NCI-H1436 treated with DMSO at 0.1 percent for 48 hours (cell line): ENCODE measurements around the gene MLPH.

Source experiments
- DNase-seq: peaks from one replicate; lab custom pipeline; 2025; lab: John Stamatoyannopoulos, UW

The MLPH gene

DNA sequence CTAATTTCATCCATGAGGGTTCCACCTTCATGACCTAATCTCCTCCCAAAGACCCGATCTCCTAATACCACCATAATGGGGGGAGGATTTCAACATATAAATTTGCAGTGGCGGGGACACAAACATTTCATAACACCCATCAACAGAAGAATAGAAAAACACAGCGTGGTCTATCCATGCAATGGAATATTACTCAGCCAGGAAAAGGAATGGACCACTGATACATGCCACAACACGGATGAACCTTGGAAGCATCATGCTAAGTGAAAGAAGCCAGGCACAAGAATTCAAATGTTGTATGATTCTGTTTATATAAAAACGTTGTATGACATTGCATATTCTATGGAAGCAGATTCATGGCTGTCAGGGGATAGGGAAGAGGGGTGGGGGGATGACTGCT is 82.0 kb downstream of the MLPH start:
- DNase-seq = no peak

DNA sequence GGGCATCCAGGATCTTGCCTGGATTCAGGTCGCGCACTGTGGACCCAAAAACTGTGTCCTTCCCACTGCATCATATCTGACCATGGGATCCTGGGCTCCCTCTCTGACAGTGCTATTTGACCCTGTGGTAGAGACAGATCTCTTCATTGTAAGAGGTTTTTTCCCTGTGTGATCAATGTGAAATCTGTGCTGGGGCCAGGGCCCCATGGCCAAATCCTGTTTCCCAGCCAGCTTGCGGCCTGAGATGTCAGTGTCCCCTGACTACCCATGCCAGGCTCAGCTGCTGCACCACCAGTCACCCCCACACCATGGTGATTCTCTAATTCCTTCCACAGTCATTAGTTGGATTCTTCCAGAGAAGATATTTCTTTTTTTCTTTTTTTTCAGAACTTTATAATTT is 82.8 kb downstream of the MLPH start:
- no peak for DNase-seq

DNA sequence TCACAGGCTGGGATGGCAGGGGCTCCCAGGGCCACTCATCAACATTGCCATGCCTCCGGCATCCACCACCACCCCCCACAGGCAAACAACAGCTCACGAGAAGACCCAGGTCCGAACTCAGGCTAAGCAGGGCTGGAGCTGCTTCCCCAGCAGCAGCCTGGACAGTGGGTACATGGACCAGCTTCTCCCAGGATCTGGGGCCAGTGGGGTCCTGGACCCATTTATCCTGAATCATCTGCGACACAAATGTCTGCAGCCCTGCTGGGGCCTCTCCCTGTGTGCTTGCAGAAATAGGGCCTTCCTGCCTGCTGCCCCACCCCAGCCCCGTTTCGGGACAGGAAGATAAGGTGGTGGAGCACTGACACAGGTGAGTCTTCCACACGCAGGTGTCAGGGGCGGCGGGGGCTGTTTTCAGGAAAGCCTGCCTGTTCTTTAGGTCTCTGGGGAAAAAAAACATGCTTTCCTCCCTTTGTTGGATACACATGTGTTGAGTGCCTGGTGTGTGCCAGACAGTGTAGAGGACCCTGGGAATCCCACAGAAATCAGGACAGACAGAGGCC is 83.8 kb downstream of the MLPH start:
- DNase-seq = no peak

DNA sequence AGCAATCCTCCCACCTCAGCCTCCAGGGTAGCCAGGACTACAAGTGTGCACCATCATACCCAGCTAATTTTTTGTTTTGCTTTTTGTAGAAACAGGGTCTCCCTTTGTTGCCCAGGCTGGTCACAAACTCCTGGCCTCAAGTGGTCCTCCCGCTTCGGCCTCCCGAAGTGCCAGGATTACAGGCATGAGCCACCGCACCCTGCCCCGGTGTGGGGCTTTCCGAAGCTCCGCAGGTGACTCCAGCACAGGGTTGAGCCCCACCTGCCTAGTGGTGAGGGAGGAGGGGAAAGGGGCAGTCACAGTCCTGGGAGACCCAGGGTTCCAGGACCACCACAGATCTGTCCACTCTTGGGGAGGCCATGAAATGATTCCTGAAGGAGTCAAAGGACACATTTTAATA is 84.5 kb downstream of the MLPH start:
- DNase-seq = no peak

DNA sequence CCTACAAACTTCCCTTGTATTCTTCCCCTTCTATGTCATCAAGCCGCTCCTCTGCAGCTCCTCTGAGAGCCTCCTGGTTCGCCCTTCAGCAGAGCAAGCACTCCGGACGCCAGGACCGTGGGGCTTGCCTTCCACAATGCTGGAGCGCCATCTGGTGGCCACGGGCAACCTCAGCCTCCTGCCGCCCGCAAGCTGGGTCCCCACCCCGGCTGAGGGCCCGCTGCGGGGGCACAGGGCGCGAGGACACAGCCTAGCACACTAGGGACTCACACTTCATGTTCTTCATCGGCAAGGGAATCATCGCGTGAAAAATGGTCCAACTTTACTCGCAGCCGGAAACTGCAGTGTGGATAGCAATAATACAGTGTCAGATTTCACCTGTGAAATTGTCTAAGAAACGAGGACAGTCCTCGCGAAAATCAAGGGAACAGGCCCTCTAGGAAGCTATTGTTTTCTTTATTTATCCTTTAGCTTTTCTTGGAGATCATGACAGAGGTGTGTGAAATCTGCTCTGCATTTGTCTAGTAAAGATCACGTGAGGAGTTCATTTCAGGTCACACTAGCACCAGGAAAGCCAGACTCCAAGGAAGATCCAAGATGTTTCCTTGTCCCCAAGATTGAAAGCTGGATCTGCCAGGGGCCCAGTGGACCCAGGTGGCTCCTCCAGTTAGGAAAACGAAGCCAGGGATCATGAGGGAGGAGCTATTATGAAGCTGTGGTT is 85.1 kb downstream of the MLPH start:
- DNase-seq = peak; percentile 36

DNA sequence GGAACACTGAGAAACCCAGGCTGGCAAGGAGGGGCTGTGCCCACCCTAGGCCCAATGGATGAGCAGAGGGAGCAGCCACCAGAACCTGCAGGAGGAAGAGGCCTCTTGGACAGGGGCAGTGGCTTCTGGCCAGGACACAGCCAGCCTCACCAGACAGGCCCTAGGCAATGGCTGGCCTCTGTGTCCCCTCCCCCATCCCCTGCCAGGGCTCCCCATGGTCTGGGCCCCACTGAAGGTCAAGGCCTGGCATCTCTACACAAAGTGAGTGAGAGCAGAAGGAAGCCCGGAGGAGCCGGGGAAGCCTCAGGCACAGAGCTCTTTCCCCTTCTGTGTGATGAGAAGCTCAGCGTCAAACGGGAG is 85.7 kb downstream of the MLPH start:
- no peak for DNase-seq

DNA sequence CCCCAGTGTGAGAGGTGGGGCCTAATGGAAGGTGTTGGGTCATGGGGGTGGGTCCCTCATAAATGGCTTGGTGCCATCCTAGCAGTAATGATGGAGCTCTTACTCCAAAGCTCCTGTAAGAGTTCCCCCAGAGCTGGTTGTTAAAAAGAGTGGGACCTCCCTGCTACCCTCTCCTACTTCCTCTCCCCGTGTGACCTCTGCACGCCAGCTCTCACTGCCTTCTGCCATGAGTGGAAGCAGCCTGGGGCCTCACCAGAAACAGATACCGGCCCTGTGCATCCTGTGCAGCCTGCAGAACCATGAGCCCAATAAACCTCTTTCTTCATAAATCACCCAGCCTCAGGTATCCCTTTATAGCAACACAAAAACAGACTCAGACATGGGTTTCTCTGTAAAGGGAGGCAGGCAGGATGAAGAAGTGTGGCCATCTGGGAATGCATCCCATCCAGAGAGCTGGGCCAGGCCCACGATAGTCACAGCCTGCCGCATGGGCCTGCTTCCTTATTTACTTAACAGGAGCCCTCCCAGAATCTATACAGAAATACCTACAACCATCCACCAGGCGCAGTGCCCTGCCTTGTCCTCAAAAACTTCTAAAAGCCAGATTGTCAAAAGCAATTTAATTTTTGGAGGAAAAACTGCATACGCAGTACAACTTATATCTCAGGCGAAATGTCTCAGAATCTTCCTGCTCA is 86.8 kb downstream of the MLPH start:
- no peak for DNase-seq

DNA sequence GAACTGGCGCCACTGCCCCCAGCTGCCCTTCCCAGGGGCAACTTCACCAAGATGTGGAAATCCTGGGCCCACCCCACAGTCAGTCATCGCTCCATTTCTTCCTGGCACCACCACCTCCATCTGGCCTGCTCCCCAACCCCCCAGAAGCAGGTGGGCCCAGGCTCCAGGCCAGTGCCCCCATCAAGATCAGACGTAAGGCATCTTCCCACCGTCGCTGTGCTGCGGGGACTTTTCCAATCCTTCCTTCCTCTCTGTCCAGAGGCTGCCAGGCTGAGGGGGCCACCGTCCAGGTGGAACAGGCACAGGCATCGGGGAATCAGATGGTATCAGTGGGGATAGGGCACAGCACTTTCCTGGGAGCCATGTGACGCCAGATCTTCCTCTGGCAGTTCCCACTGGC is 87.4 kb downstream of the MLPH start:
- no peak for DNase-seq

DNA sequence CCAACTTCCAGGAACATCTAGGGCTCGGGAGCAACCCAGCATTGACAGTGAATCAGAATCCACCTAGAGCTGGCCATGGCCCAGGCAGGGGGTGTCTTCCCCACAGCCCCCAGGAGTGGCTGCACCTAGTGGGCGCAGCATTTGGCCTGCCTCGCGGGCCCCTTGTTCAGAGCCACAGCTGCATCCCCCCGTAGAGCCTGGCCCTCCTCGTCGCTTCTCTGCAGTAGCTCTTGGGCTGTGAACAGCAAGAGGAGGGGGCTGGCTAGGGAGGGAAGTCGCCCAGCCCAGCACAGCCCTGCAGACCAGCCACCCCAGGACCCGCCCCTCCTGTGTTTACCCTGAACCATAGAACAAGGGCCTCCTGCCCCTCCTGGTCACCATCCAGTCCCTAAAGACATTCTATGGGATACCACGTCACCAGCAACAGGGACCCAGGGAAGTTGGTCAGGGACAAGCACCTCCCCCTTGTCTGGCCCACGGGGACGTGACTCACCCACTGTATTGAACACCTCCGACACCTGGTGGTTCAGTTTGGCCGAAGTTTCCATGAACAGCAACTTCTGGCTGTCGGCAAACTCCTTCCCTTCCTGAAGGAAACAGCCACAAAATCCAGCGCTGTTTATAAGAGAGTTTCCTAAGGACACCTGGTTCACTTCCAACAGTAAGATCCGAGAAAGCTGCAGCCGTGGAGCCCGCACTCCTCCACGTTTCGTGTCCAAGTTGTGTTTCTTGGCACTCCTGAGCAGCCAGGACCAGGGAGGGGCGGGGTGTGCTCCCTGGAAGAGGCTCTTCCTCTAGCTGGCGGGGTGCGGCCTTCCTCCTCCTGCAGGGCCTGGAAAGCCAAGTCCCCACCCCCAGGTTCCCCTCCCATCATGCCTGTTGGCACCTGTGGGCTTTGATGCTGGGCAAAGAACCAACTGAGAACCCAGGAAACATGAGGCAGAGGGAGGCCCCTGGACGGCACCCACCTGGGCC is 88.1 kb downstream of the MLPH start:
- no peak for DNase-seq

DNA sequence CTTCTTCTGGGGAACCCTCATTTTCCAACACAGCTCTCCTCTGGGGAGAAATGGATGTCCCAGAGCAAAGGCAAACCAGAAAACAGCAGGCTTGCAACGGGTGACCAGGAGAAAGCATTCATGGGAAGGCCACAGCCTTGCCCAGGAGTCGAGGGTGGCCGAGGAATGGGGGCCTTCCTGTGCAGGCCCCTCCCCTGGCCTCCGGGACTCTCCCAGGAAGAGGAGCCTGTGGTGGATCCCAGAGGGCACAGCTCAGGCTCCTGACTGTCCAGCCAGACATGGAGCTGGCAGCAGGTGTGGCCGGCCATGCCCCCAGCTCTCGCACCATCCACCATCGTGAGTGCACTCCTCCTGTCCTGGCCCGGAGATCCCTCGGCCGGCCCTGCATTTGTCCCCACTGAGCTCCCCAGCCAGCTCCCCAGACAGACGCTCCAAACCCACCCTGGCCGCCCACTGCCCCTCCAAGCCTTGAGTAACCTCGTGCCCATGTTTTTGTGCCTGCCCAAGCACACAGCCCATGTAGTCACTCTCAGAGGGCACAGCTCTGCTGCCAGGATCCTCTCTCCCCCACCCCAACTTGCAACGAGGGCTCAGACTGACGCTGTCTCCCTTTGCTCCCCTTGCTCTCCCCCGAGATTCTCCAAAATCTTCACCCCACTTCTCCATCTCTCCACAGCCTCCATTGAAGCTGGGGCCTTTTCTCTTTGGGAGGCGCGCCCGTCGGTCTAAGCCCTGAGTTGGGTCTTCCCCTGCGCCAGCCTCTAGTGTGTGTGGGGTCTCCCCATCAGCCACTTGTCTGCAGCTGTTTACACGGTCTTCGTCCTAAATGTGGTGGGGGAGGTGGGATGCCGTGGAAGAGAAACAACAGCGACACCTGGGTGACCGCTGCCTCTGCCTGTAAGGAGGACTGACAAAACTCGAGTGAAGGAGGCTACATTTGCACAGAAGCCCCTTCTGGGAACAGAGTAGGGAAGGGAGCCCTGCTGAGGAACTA is 89.1 kb downstream of the MLPH start:
- no peak for DNase-seq

DNA sequence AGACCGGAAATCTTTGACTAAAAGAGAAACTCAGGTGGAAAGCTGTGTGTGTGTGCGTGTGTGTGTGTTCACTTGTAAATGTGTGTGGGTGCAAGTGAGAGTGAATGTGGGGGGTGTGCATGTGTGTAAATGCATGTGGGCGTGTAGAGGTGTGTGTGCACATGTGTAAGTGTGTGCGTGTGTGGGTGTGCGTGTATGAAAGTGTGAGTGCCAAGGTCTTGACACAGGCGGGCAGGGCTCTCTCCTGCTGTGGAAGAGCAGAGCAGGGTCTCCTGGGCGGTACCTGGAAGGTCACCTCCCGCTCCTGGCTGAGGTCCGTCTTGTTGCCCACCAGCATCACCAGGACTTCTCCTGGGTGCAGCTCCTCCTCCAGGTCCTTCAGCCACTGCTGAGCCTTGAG is 89.9 kb downstream of the MLPH start:
- no peak for DNase-seq

DNA sequence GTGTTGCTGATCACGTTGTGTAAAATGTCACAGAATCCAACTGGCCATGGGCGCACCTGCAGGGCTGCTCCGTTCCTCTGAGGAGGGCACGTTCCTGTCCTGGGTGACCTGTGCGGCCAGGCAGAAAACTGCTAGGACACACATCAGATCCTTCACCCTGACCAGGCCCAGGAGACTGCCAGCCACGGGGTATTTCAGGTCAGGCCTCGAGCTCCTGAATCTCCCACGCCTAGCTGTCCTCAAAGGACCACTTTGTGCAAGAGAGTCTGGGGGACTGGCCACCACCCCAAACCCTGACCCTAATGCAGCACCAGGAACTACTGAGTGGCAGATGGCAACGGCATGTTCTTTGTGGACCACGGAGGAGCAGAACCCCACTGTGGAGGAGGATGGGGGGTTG is 90.4 kb downstream of the MLPH start:
- no peak for DNase-seq

DNA sequence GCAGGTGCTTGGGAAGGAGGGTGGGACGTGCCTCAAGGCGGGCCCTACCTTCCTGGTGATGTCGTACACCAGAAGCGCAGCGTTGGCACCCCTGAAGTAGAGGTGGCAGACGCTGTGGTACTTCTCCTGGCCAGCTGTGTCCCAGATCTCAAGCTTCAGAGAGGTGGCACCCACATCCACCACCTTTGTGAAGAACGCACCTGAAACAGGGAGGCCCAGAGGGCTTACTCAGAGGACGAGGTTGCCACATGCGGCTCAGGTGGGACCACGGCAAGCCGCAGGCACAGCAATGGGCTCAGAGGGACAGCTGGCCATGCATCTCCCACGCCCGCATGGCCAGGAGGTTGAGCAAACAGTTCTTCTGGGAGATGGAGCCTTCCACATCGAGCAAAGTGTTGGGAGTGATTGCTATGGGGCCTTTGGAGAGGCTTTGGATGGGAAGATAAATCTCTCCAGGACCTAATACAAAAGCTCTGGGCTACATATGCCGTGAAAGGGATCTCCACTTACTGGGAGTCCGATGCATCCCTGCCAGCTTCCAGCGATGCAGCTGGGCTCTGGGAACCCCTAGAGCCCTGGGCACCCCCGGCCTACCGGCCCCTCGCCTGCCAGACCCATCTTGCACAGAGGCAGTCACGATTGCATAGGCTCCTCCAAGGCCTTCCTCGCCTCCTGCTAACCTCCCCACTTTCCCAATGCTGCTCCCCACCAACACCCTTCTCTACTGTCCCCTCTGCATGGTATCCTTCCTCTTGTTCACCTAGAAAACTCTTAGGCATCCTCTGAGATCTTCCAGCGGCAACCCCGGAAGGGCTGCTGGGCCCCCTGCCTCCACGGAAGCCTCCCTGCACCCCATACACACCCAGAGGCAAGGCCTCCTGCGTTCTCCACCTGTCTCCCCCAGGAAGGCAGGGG is 91.2 kb downstream of the MLPH start:
- no peak for DNase-seq

DNA sequence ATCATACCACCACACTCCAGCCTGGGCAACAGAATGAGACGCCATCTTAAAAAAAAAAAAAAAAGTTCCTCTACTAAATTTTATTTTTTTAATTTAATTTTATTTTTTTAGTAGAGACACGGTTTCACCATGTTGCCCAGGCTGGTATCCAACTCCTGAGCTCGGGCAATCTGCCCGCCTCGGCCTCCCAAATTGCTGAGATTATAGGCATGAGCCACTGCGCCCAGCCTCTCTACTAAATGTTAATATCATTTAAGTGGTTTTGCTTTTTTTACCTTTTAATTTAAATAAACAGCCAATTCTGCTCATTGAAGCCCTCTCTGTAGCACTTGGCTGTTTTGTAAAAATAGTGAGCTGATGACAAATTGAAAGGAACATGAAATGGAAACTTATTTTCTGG is 94.3 kb downstream of the MLPH start:
- no peak for DNase-seq

DNA sequence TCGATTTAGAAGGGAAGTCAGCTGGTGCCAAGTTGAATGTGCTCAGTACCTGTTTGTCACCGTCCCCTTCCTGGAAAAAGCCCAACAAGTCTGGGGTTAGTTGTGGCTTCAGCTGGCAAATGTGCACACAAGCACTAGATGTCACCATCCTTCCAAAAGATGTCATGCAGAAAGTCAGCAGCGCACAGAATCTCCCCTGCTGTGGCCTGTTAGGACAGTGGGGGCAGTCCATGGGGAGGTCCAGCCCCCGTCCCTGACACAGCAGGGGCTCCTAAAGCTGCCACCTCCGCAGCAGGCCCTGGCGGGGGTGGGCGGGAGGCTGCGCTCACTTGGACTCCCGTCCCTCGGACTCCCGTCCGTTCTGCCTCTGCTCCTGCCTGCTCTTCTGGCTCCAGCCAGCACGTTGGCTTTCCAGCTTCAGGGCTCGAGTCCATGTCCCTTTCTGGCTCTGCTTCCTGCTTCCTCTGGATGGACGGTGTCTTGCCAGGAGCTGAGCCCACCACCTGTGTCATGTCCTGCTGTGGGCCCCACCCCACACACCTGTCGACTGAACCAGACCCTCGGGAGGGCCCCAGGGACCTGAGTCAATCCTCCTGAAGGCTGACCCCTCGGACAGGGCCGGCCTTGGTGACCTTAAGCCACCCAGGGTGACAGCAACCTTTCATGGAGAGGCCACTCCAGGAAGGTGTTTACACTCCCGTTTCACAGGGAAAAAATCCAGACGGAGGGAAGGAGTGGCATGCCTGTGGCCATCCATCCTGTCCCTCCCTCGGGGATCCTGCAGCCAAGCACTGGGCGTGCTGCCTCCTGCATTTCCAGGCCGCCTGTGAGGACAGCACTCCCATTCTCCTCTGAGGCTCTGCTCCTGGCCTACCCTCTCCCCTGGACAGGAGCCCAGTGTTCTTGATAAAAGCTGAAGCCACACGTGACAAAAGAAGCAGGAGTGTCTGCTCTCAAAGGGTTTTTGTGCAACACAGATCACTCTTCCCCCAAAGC is 95.0 kb downstream of the MLPH start:
- DNase-seq = no peak

DNA sequence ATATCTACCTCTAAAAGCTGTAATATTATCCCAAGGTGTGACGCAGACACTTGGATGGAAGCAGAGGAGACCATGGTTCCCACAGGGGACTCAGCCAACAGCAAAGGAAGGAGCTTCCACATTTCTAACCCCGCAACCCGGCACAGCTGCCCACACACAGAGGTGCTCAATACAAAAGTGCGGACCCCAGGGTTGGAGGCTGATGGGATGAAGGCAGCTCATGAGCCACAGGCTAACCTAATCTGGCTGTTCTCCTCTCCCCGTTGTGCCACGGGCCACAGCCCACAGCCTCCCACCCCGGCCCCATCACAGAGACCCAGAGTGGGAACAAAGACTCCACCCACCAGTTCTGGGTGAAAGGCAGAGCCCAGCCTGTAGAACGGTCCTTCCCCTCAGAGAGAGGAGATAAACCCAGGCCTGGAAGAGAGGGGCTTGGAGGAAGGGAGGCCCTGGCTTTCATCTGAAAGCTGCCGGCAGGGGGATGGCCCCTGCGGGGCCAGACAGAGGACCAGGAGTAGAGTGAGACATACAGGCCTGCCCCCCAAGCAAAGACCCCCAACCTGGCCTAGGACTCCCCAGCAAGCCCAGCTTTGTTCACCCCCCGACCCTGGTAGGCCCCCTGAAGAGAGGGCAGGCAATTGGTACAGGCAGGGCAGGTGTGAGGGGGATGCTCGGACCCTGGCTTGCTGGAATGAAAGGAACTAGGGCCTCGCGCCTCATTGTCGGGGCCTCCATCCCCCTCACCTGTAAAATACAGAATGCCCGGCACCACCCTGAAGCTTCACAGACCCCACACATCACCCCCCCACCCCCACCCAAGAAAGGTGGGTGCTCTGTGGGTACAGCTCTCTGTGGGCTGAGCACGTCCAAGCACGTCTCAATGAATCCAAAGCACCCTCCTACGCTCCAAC is 96.6 kb downstream of the MLPH start:
- no peak for DNase-seq

DNA sequence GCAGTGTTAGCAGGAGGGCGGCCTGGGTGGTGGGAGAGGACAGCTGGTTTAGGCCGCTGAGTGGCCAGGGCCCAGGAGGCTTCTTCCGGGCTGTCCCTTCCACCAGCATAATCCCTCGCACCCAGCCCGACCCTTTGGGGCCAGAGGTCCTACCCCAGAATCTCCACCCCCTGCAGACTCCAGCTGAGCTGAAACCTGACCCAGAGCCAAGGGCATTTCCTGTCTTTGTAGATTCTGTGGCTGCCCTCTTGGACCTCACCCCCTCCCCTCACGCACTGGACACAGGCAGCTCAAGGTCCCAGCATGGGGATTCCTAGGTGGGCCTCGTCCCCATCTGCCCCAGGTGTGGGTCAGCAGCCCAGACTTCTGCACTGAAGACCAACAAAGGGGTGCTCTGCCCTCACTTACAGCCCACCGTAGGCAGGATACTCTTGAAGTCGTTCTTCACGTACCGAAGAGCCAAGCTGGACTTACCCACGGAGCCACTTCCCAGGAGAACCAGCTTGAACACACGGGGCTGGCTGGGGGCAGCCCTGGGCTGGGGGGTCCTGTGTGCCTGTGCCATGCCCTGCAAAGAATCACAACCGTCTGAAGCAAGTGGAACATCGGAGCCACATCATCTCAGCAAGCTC is 98.7 kb downstream of the MLPH start:
- DNase-seq = no peak
